Transverse colon (tissue), 4 donors: ENCODE data around the gene OTOG. TPM values are rescaled to one million over a fixed set of nuclear protein-coding genes. Genes with fewer than 3 reads are reported as not detected.

Source experiments
- DNase-seq: peaks from one replicate; pipeline ENCODE4 v3.0.0-alpha.2; 2019
- H3K27ac ChIP-seq, 4 donors: fragments of 200-600 bp; sonication (generic); 2 replicates each; pipeline ENCODE4 v1.5.1; 2016 to 2018; ENCODE audit warnings: inconsistent platforms in 4 of 4
- H3K27me3 ChIP-seq: fragments of 200-600 bp; sonication (generic); 2 replicates; pipeline ENCODE4 v1.5.1; 2017; ENCODE audit warnings: inconsistent platforms
- H3K36me3 ChIP-seq, 4 donors: fragments of 200-600 bp; sonication (generic); 2 replicates each; pipeline ENCODE4 v1.5.1; 2017 to 2019; ENCODE audit warnings: inconsistent platforms in 4 of 4
- H3K4me1 ChIP-seq, 4 donors: fragments of 200-600 bp; sonication (generic); 2 replicates each; pipeline ENCODE4 v1.5.1; 2017 to 2020; ENCODE audit warnings: inconsistent platforms in 4 of 4
- H3K4me3 ChIP-seq, 4 donors: fragments of 200-600 bp; sonication (generic); 1 replicate in 1 of 4; 2 replicates in 3 of 4; pipeline versions ENCODE4 v1.5.1 to v1.6.1; 2017 to 2019; ENCODE audit warnings: inconsistent platforms in 4 of 4
- H3K9me3 ChIP-seq, 2 donors: fragments of 200-600 bp; sonication (generic); 2 replicates each; pipeline ENCODE4 v1.5.1; 2017 to 2019; ENCODE audit warnings: inconsistent platforms in 2 of 2
- EP300 ChIP-seq: sonication (generic); formaldehyde crosslinking; IDR thresholded peaks from one replicate; pipeline ENCODE4 v1.6.1; 2017; ENCODE audit warnings: antibody characterized with exemption, low read depth
- POLR2A ChIP-seq: fragments of 450-650 bp; IDR thresholded peaks from one replicate; pipeline ENCODE4 v1.6.1; 2016; ENCODE audit warnings: antibody characterized with exemption, mild to moderate bottlenecking, moderate library complexity
- POLR2AphosphoS5 ChIP-seq, 3 donors: sonication (generic); formaldehyde crosslinking; IDR thresholded peaks; one replicate each; pipeline ENCODE4 v1.6.1; 2016; ENCODE audit warnings: antibody characterized with exemption in 3 of 3
- WGBS, 2 donors: methylation state at CpG; one replicate each; pipeline ENCODE4 v1.1.5; 2018; ENCODE audit warnings: low coverage in 1 of 2; 5-methylcytosine and 5-hydroxymethylcytosine counted together
- in situ Hi-C, 4 donors: fragments of 200-750 bp; cut with MboI; loops; one replicate each; pipeline versions ENCODE4 v1.15.0 to v1.15.1; 2017; ENCODE audit warnings: low sequenced_read_pairs in 3 of 4, low pct_ligation_motif_present in 1 of 4, low pct_unique_long_range_greater_than_20kb in 1 of 4
- intact Hi-C: fragments of 100-400 bp; cut with DNase I; formaldehyde crosslinking; loops from one replicate; pipeline ENCODE4 v1.15.1; 2023; ENCODE audit warnings: low total_unique reads
- total RNA-seq, 4 donors: library from RNA; depleted of rRNA; stranded (reverse); fragments of >200 nt; gene quantifications; one replicate each; pipeline ENCODE4 v1.1.0, GENCODE V29; 2016
- TF ChIP-seq, protein P1 (sequence below), 5 experiments: fragments of 200-600 bp in 3 of 5; fragments of 450-650 bp in 2 of 5; sonication (generic) in 3 of 5; IDR thresholded peaks; 1 replicate in 2 of 5; 2 replicates in 3 of 5; pipeline ENCODE4 v1.5.1; 2016 to 2017; ENCODE audit warnings: antibody characterized with exemption in 5 of 5, inconsistent platforms in 3 of 5, mild to moderate bottlenecking in 2 of 5, moderate library complexity in 1 of 5

The OTOG gene
- total RNA-seq, 4 donors from 2014 or later = not detected

DNA sequence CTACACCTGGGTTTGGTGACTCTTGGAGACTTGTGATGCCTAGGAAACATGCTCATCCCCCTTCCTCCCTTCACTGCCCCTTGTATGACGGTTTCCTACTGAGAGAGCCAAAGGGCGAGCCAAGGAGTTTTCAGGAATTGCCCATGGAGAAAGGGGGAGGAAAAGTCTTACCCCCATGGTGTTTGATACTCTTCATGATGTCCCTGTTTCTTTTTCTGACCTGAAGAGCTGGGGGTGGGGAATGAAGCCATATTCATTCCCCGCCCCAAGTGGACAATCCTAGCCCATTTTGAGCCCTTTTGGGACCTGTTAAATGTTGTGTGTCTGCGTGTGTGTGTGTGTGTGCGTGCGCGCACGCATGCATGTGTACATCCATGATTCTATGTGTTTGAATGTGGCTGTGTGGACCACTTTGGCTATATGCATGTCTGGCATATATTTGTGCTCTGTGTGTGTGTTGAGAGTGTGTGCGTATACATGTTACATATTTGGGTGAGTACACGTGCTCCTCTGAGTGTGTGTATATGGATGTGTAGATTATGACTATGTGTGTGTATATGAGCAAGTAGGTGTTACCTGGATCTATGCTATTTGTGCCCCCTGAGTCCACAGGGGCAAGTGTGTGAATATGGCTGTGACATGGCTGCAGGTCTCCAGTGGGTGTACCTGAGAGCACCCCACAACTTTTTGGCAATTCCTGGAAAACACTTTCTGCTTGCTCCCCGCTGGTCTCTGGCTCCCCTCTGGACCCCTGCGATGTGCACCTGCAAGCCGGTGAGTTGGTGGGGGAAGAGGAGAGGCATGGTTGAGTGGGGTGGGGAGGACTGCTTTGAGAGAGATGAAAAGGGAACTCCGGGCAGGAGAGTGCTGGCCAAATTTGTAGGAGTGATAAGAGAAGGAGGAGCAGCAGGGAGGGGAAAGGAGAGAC, 24.6 kb downstream of the OTOG start:
- 79 to 100% methylated on average over 2 to 14 of the region's 14 CpGs for WGBS, 2 donors
- in situ Hi-C loops = no loop called here

DNA sequence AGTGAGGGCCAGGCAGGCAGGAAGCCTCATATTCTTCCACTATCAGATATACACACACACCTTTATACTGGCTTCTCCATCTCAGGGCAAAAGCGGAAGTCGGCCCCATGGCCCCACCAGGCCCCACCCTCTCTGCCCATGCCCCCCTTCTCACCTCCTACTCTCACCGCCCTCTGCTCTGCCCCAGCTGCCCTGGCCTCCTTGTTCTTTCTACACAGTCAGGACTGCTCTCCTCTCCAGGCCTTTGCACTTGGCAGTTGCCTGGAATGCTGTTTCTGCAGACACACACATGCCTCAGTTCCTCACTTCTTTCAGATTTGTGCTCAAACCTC, 25.3 kb downstream of the OTOG start:
- intact Hi-C loops (no loop called here), in situ Hi-C loops (no loop called here)
- TF ChIP-seq, protein P1, sequence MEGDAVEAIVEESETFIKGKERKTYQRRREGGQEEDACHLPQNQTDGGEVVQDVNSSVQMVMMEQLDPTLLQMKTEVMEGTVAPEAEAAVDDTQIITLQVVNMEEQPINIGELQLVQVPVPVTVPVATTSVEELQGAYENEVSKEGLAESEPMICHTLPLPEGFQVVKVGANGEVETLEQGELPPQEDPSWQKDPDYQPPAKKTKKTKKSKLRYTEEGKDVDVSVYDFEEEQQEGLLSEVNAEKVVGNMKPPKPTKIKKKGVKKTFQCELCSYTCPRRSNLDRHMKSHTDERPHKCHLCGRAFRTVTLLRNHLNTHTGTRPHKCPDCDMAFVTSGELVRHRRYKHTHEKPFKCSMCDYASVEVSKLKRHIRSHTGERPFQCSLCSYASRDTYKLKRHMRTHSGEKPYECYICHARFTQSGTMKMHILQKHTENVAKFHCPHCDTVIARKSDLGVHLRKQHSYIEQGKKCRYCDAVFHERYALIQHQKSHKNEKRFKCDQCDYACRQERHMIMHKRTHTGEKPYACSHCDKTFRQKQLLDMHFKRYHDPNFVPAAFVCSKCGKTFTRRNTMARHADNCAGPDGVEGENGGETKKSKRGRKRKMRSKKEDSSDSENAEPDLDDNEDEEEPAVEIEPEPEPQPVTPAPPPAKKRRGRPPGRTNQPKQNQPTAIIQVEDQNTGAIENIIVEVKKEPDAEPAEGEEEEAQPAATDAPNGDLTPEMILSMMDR (IDR thresholded peaks at IDR 0.05) = no peak
- TF ChIP-seq EP300 (no peak), POLR2AphosphoS5 (IDR thresholded peaks at IDR 0.05) (no peak), POLR2A (no peak)
- Histone ChIP-seq H3K36me3 (no peaks in the 10 kb centered on the region), H3K4me1 (no peaks in the 10 kb centered on the region), H3K4me3 (no peak overlapping the region), H3K9me3 (no peaks in the 10 kb centered on the region), H3K27me3 (no peaks in the 10 kb centered on the region), H3K27ac (no peak overlapping the region)
- DNase-seq = no peak
- 50 to 61% methylated on average over 1 to 3 of the region's 3 CpGs for WGBS, 2 donors

More for the DNA sequence above, 24.6 kb downstream of the OTOG start:
- TF ChIP-seq POLR2AphosphoS5 (IDR thresholded peaks at IDR 0.05) (no peak), EP300 (no peak), POLR2A (no peak)
- TF ChIP-seq, protein P1 (IDR thresholded peaks at IDR 0.05) = no peak
- no peak for DNase-seq
- intact Hi-C loops = no loop called here
- Histone ChIP-seq H3K4me1 (no peaks in the 10 kb centered on the region), H3K27me3 (no peaks in the 10 kb centered on the region), H3K36me3 (no peaks in the 10 kb centered on the region), H3K4me3 (no peak overlapping the region), H3K9me3 (no peaks in the 10 kb centered on the region), H3K27ac (no peak overlapping the region)

GRCh38 chr11:17572791-17573460, 25.9 kb downstream of the OTOG start:
- Histone ChIP-seq H3K27me3 (no peaks in the 10 kb centered on the region), H3K4me1 (no peaks in the 10 kb centered on the region), H3K9me3 (no peaks in the 10 kb centered on the region), H3K27ac (no peak overlapping the region), H3K4me3 (no peak overlapping the region), H3K36me3 (no peaks in the 10 kb centered on the region)
- WGBS, 2 donors = 20 to 88% methylated on average over 1 to 20 of the region's 20 CpGs
- TF ChIP-seq POLR2A (no peak), POLR2AphosphoS5 (IDR thresholded peaks at IDR 0.05) (no peak), EP300 (no peak)
- TF ChIP-seq, protein P1 (IDR thresholded peaks at IDR 0.05) = no peak
- DNase-seq = no peak
- intact Hi-C loops (no loop called here), in situ Hi-C loops (no loop called here)

DNA sequence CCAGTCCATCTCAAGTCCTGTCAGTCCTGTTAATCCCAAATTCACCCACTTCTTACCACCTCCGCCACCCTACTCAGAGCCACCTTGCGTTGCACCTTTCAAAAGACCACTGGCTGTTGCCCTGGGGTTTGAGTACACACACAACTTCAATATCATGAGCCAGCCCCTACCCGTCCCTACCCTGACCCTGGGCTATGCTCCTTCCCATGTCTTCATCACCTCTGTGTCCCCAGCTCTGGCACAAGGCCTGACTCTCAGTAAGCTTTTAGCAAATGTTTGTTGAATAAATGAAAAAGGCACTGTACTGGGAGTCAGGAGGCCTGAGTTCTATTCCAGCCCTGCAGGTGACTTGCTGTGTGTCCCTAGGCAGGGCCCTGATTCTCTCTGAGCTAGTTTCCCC, 26.5 kb downstream of the OTOG start:
- DNase-seq = no peak
- intact Hi-C loops = no loop called here

More for the DNA sequence above, 26.5 kb downstream of the OTOG start:
- Histone ChIP-seq H3K36me3 (no peaks in the 10 kb centered on the region), H3K27me3 (no peaks in the 10 kb centered on the region), H3K4me3 (no peak overlapping the region), H3K27ac (no peak overlapping the region), H3K9me3 (no peaks in the 10 kb centered on the region), H3K4me1 (no peaks in the 10 kb centered on the region)
- in situ Hi-C loops = no loop called here
- WGBS, 2 donors = 94 to 100% methylated on average over 1 to 3 of the region's 3 CpGs
- TF ChIP-seq POLR2AphosphoS5 (IDR thresholded peaks at IDR 0.05) (no peak), POLR2A (no peak), EP300 (no peak)
- TF ChIP-seq, protein P1 (IDR thresholded peaks at IDR 0.05) = no peak
